ENCODE data around the gene KCNF1.

Gene KCNF1

DNA sequence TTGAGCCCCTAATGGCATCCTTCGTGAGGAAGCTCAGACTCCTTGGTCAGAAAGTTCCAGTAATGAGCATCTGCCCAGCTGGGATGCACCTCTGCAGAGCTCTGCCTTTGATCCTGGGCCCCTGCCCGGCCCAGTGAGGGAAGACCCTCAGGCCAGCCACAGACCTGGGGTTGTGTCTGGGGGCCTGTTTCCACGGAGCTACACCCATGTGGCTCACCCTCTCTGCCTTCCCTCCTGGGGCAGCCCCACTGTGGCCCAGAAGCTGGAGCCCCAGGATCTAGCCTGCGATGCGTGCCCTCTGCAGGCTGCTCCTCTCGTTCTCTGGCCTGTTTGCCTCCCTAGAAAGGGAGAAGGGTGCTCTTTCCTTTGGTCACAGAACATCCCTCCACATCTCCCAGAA is 9.8 kb downstream of the KCNF1 start:
- DNase-seq, result no peak

DNA sequence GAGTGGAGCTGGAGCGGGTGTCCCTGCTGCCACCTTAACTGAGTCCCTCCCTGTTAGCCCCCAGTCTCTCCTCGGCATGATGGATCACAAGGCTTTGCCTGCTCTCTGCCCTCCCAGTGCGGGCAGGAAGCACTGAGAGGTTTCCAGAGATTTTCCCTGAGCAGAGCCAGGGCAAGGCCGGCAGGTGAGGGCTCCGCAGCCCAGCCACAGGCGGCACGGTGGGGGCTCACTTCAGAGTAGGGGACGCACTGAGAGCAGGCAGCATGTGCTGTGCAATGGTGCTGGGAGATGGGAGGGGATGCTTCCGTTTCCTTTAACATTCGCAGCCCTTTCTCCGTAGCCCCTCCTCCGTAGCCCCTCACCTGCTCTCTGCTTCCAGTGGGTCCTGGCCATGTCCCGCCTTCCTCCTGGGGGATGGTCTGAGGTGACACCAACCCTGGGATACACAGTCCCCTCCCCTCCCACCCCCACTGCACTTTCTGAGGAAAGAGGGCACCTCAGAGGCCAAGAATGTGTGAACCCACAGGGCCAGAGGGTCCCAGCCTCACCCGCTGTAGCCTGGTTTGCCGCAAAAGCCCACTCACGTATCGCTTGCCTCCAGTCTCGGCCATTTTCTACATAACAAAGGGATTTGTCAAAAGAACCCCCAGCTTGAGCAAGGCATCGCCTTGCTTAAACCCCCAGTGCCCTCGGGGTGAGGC is 10.7 kb downstream of the KCNF1 start:
- DNase-seq, result no peak

DNA sequence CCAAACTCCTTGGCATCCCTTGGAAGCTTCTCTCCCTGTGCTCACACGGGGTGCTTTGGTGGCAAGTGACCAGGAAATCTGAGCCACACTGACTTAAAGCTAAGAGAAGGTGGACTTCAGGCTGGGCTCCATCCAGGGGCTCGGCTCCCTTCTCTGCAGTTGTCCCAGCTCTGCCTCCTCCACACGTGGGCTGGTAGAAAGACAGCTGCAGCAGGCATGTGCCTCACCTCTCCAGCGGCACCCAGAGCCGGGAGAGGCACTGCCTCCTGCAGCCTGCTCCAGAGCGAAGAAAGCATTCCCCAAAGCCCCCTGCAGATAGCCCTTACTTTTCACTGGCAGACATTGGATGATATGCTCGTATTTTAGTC is 11.3 kb downstream of the KCNF1 start:
- no peak for DNase-seq

DNA sequence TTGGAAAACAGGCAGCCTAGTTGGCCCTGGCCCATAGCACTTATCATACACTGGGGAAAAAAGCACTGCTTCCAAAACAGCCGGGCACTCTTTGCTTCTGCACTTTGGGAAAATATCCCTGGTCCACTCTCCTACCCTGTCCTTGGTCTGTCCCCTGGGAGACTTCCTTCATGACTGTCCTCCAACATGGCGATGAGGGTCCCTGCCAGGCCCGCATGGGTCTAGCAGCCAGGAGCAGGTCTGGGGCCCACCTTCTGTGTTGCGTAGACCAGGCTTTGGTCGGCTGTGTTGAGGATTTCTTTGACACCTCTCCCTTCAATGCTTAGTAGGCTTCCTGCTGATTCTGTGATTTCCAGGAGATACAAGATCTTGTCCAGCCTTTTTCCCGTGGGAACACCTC is 12.2 kb downstream of the KCNF1 start:
- DNase-seq, result no peak

DNA sequence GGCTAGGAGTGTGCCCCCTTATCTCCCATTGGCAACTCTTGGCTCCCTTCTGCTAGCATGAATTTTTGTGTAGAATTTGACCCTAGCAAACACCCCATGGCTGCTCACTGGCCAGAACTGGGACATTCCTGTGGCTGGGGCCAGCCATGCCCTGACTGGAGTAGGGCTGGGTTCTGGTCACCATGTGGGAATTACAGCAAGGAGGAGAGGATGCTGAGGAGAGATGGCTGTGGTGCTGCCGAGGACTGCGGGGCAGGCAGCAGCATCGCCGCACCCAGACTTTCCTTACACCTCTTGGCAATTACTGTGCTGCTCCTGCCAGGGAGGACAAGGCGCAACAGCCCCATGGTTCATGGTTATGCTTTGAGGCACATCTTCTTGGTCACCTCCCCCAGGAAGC is 12.7 kb downstream of the KCNF1 start:
- DNase-seq, result no peak

DNA sequence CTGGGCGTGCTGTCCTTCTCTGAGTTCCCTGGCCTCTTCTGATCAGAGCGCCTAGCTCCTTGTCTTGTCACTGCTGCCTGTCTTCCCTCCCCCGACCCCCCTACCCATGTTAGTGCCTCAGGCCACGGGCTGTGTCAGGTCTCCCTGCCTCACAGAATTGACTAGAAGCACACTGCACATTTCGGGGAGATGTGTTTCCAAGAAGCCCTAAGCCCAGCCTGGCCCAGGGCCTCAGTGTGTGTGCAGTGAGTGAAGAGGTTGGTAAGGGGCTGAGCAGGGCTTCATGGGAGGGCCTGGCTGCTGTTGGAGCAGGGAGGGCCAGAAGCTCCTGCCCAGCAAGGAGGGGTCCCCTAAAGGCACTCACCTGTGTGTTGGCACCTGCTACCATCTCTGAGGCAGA is 13.1 kb downstream of the KCNF1 start:
- DNase-seq, result no peak

DNA sequence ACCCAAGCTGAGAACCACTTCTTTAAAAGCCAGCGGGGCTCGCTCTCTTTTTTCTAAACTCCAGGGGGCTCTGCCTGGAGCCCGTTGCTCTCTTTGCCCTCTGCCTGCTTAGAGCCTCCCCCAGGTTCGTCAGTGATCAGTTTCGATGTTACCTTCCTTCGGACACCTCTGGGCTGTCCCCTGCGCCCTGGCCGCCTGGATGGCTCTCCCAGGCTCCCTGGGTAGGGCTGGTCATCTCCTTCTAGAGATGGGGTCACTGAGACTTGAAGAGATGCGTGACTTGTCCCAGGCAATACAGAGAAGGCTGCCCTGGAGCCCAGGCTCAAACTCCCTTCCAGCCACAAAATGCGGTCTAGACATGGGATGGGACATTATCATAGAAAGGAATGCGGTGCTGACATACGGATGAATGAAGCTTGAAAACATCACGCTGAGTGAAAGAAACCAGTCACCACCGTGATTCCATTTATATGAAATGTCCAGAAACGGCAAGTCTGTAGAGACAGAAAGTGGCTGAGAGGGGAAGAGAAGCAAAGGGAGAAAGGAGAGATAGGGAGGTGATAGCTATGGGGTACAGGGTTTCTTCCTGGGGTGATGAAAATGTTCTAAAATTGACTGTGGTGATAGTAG is 14.6 kb downstream of the KCNF1 start:
- no peak for DNase-seq

DNA sequence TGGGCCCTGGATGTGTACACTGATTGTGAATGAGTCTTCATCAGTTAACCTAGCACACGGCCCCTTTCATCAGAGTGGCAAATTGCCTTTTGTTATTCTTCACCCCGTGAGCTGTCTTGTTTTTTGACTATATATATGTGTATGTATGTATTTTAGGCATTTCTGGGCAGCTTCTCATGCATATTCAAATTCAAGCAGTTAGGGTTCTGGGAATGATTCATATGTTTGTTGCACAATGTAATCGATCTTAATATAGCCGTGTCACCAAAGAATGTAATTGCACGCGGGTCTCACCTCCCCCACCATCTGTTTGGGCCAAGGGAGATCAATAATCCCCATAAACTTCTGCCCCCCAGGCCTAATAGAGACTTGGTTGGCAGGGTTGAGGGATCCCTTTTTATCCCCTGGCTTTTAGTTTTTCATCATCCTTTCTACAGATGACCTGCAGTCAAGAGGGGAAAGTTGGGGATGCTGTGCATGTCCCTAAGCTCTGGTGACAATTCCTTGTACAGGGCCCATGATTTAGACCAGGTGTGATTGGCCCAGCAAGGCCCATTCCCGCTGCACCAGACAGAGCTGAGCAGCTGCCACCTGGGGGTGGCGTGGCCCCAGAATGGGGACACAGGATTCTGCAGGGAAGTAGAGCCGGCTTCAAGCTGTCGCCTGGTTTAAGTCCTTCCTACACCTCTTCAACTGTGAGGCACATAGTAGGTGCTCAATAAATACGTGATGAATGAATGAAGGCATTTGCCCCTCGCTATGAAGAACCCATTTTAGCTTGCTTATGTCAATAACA is 19.2 kb downstream of the KCNF1 start:
- no peak for DNase-seq

DNA sequence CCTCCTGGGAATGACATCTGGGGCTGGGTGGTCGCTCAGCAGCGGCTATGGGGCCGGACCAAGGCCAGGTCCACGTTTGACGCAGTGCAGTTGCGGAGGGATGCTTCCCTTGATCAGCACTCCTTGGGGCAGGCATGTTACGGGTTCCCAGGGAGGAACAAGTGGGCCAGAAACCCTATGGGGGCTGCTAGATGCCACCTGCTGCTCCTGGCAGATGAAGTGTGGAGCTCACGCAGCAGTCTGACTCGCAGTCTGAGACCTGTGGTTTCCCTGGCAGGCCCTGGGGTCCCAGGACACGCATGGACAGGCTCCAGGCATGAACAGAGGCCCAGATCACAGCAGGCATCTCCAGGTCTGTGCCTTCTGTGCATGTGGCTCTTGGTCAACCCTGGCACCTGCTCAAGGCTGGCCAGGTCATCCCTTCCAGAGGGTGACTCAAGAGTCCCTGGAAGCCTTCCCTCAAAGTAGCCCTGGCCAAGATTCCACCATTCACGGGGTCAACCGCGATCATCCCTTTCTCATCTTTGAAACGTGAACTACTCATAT is 20.0 kb downstream of the KCNF1 start:
- DNase-seq, result no peak

DNA sequence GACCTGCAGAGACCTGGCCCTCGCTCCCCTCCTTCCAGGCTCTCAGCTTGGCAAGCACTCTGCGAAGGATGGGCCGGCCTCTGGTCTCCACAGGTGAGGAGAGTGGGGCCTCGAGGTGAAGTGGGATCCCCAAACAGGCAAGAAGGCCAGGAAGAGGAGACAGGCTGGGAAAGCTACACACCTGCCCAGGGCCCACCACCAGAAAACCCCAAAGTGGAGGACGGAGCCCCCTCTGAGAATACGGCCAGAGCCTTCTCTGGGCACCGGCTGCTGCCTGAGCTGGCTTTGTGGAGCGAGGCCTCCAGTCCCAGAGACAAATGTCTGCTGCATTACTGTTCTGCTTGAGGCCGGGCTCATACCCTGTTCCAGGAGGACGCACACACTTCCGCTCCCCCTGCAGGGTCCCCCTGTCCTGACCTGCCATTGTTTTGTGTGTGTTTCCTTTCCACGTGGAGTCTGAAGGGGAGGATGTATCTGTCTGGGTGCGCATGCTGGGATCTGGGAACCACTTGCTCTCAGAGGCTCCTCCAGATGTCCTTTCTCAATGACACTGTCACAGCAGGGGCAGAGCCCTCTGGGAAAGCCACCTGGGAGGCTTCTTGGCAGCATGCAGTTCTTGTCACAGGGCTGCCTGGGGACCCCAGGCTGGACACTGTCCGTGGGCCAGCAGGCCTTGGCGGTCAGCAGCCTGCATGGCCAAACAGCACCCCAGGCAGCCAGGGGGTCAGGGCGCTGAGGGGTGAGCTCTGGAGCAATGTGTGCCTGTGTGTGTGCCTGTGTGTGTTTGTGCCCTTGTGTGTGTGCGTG is 20.8 kb downstream of the KCNF1 start:
- DNase-seq, result no peak

DNA sequence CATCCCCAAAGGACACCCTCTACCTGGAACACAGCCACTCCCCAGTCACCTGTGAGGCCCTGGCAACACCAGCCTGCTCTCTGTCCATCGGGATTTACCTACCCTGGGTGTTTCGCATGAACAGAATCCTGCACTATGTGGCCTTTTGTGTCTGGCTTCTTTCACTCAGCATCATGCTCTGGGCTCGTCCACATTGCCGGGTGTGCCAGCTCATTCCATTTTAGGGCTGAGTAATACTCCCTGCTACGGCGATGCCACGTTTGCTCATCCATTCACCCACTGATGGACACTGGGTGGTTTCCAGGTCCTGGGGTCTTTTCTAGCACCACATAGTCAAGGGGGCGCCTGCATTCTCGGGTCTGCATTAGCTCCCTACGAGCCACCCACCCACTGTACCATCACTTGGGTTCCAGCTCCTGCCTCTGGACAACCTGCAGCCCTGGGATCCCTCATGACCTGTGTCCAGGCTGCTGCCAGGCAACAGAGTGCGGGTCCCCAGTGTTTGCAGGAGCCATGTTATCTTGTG is 22.0 kb downstream of the KCNF1 start:
- DNase-seq, result no peak

DNA sequence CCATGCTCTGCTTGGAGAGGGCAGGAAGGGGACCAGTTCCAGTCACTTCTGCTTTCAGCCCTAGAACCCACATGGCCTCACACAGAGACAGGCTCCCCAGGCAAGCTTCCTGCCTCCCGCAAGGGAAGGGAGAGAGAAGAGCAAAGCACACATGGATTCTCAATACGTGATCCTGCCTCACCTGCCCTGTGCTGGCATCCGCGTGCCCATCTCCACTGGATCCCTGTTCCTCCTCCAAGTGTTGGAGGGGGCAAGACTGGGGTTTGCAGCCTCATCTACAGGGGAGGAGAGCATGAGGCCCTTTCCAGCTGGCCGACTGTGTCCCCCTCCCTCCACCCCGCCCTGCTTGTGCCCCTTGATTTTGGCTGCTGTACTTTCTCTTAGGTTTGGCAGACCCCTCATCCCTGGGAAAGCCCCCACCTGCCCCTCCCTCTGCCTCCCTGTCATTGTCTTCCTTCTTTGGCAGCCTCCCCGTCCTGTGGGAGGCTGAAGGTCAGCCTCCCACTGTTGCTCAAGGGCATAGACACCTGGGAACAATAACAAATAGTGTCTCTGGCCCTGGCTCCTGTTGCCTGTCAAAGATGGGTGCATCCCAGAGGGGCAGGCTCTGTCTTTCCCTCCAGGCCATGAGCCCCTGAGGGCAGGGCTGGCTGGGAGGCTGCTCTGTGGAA is 22.7 kb downstream of the KCNF1 start:
- DNase-seq, result no peak

DNA sequence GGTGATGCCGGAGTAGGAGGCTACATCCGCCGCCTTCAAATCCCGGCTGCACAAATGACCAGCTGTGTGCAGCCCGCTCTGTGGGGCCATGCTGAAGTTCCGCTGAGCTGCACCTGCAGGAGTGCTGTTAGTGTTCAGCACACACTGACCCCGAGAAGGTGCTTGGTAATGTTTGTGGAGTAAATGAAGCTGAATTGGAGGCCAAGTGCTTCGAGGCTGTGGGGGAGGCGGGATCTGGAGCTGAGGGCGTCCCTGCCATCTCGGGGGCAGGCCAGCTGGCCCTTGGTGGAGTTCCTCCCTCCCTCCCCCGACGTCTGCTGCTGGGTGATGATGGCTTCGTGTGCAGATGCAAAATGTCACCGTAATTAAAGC is 23.2 kb downstream of the KCNF1 start:
- no peak for DNase-seq

DNA sequence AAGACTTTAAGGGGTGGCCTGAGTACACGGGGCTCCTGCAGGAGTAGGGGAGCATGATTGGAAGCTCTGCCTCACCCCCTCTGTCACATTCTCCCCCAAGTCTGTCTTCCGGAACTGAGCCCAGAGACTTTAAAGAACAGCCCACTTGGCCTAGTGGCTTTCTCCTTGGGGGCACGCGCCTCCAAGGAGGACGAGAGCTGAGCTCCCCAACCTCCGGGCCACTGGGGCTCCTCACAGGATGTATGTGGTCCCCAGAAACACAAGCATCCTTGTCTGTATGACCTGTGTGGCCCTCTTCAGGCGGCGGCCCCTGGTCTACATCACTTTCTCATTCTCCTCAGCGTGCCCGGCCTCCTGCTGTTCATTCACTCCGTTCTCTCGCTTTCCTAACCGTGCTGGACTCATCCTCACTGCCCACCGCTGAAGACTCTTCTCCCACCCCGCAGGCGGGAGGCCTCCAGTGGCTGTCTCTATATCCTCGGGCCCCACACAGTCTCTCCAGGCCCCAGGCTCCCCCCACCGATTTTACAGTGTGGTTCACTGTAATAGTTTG is 23.7 kb downstream of the KCNF1 start:
- no peak for DNase-seq

DNA sequence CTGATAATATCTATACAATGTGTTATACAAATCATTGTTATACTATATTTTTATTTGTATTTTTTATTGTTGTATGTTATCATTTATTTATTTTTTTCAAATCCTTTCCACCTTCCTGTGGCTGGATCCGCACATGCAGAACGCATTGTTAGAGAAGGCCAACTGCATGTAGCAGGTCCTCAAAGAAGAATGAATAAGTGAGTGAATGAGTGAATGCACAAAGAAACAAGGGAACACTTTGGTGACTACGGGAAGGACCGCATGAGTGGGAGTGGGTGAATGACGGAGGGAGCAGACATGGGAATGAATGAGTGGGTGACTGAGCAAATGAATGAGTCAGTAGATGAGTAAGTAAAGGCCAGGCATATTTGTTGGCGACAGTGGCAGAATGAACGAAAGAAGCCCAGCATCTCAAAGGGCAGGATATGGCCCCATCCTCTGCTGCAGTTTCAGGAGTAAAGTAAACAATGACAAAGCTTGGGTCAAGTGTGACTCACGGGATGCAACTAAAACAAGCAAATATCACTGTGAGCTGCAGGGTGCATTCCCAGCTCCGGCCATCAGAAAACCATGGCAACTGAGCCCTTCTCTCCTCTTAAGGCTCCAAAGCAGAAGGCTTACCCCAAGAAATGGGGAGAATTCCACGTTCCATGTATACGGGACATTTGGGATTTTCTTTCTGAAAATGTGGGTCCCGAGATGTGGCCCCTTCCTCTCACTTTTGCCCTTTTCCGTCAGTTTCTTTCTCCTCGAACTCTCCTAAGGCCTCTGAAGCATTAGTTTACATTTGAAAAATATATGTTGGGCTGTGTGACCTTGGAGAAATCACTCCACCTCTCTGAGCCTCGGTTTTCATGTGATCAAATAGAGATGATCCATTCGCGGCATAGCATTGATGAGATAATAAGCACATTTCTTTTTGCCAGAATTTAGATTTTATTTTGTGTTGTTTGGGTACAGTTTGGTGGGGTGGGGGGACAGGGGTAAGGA is 24.5 kb downstream of the KCNF1 start:
- DNase-seq, result peak; percentile 90

DNA sequence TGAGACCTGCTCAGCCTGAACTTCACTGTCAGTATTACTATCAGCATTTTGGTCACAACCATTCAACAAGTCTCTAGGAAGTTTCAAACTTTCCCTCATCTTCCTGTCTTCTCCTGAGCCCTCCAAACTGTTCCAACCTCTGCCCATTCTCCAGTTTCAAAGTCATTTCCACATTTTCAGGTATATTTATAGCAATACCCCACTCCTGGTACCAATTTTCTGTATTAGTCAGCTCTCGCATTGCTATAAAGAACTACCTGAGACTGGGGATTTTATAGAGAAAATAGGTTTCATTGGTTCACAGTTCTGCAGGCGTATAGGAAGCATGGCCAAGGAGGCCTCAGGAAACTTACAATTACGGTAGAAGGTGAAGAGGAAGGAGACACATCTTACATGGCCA is 27.3 kb downstream of the KCNF1 start:
- DNase-seq, result no peak

DNA sequence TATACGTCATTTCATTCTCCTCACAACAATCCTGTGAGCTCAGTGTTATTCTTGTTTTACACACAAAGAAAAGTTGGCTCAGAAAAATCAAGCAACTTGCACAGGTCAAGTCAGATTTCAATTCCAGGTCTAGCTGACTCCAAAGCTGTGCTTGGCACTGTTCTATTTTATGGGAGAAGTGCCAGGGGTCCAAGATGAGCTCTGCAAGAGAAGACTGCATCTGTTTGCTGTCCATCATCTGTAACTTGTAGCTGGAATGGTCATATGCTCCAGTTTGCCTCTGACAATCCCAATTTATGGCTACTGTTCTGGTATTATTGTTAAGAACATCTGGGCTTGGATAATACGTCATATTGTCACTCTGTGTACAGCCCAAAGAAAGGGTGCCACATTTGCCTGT is 28.9 kb downstream of the KCNF1 start:
- no peak for DNase-seq

DNA sequence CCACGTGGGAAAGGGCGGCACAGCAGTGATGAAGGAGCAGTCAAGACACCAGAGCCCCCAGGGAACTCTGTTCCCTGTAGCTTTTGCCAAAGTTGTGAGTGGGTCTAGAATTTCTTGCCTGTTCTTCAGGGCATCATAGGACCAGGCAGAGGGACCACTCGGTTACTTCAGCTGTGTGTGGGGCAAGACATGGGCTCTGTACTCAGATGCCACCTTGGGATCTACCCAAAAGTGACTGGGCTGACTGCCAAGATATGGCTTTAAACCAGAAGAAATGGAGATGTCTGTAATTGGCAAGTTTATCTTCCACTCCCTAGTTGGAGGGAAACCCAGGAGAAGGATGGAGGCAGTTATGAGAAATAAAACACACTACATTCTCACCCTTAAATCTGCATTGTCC is 29.6 kb downstream of the KCNF1 start:
- no peak for DNase-seq

DNA sequence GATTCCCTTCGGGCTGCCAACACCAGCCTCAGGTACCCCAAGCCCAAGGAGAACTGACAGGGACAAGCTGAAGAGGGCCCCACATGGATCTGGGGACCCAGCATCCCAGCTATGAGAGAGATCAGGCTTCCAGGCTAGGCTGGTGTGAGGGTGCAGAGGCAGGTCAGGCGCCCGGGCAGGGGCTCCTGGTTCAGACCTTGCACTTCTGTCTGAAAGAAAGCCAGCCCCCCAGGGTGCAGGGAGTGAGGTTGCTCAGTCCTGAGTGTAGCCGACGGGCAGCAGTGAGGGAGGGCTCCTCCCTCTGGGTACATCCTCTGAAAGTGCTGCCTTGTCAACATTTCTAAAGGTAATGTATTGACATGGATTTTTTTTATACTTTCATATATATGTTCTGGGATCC is 33.1 kb downstream of the KCNF1 start:
- DNase-seq, result no peak

DNA sequence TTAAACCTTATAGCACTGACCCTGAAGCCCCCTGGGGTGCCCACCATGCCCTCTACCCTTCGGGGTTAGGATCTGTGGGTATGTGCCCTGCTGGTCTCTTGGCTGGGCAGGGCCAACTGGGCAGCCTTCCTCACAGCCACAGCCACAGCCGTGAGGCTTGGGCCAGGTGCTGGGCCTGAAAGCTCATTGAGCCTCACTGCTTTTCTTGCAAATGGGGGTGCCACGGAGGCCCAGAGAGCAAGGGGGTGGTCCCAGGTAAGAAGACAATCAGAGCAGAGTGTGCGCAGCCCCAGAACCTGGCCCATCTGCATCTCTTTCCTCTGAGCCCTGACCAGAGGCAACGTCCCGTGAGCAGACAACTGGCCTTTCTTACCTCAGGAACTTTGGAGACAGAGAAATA is 34.7 kb downstream of the KCNF1 start:
- DNase-seq, result no peak

DNA sequence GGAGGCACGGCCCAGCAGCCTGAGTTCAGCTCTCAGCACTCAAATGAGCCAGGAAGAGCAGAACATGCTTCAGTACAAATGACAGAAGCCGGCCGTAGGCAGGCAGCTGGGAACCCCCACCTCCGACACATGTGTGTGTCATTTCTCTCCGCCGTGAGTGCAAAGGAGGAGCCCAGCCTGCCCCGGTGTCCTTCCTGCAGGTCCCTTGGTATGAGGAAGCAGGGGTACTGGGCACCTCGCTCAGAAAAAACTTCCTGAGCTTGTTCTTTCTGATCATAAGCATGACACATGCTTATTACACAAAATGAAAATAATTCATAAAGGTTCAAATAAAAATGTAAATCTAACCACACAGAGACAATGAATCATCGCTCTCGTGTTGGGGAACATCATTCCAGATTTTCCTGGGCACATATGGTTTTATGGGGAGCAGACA is 35.3 kb downstream of the KCNF1 start:
- DNase-seq, result no peak

Data from islet precursor cell (in vitro differentiated cells).